OCI-M2 (cell line): ENCODE data around the gene DMRTB1.
A peak's percentile ranks its signal among the peaks of the same experiment; 100 is the strongest.

Source experiments
- DNase-seq: peaks from one replicate; lab custom pipeline; 2025; ENCODE audit not compliant: unreplicated experiment; lab: John Stamatoyannopoulos, UW

Gene DMRTB1

GRCh38 chr1:53484705-53485477 lies 25.7 kb downstream of the DMRTB1 start:
- DNase-seq, result no peak

DNA sequence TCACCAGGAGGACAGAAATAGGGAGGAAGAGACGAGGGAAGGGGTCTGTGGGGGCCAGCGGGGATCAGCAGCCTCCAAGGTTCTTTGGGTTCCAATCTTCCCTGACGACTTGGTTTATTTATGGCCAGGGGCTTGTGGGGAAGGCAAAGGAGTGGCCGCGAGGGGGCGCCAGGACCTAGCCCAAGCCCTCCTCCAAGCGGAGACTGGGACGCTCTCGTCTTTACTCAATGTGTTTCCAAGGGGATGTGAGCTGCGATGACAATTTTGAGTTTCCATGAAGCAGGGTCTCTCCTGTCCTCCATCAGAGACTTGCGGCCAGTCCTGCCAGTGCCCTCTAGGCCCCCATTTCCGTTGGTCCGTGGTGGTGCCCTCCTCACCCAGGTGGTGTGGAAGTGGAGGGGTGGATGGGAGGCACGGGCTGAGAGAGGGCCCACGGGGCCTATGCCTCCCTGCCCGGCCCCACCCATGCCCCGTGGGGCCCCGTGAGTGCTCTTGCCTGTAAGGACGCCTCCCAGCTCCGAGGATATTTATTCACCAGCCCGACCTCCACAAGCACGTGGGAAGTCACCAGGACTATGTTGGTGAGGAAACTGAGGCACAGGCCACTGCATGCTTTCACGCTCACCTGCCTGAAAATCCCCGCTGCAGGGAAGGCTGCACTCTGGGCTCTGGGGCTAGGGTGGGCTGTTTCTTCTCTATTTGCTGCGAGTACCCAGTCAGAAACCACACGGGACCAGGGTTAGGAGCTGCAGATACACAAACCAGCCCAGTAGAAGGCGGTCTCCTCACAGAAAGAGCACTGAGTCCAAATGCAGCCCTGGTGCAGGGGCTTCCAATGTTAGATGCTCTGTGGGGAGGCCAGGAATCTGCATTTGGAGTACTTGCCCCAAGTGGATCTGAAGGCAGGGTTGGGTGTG lies 26.5 kb downstream of the DMRTB1 start:
- DNase-seq, result peak; percentile 23

- no peak for DNase-seq
Measured at GRCh38 chr1:53486395-53487026, 27.3 kb downstream of the DMRTB1 start.

GRCh38 chr1:53490351-53490750 lies 31.2 kb downstream of the DMRTB1 start:
- DNase-seq, result no peak

- no peak for DNase-seq
Measured at GRCh38 chr1:53495633-53496345, 36.6 kb downstream of the DMRTB1 start.

- DNase-seq, result no peak
Measured at GRCh38 chr1:53498555-53499131, 39.4 kb downstream of the DMRTB1 start.

- no peak for DNase-seq
Measured at GRCh38 chr1:53499257-53500203, 40.3 kb downstream of the DMRTB1 start.

GRCh38 chr1:53500204-53501064 lies 41.2 kb downstream of the DMRTB1 start:
- no peak for DNase-seq

DNA sequence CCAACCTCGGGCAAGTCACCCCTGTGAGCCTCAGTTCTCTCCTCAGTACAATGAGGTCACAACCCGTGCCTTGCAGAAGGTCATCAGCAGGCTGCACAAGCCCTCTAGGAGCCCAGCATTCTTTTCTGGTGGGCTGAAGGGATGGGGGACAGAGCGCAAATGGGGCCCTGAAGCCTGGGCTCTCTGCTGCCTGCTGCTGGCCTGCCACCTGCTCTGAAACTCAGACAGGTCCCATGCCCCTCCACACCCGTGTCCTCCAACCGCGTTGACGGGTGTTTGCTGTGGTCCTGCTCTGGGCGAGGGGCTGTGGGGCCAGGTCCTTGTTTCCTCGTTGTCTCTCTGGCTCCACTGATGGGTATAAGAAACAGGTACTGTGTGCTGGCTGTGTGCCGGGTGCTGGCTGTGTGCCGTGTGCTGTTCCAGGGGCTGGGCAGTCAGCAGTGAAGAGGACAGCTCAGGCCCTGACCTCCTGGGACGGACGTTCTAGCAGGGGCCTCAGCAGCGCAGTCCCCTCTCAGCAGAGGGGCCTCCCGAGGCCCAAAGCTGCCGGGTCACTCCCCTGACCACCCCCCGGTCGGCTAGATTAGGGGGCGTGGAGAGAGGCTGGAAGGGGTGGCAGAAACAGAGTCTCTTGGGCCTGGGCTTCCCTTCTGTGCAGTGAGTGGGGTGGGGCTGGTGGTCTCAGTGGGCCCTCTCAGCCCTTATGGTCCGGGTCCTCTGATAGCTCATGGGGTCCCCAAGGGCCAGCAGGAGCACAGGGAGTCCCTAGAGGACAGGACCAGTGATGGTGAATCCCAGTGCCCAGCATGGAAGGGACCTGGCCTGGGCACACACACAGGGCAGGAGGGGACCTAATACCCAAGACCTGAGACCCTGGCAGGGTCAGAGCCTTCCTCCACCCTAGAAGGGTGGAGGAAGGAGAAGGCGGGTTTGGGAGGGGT lies 42.1 kb downstream of the DMRTB1 start:
- no peak for DNase-seq

- DNase-seq, result no peak
Measured at GRCh38 chr1:53502641-53503432, 43.6 kb downstream of the DMRTB1 start.

DNA sequence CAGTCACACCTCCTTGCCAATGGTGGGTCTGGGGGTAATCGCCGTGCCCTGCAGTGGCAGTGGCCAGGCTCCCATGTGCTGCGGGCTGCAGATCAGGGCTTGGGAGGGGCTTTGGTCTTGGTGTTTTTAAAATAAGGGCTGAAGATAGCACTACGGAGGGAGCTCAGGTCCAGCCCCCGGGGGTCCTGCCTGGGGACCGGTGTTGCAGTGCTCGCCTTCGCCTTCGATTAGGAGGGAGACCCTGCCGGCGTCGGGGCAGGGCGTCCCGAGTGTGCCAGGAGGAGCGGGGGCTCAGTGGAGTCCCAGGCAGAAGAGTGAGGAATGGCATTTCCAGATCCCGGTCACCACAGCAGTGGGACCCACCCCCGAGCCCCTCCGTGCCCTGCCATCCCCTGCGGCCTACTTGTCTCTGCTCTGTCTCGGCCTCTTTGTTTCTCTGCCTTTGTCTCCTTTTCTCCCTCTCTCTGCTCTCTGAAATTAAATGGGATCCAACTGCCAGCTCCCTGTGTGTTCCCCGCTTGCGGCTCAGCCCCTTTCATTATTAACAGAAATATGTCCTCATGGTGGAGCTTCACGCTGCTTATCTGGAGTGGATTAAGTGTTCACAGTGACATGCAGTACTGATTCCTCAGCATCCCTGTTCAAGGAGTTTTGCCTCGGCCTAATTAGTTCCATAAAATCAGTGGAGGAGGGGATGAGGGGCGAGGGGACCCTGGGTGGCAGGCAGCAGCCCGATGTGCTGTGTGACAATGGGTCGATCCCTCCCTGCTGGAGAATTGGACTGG lies 44.4 kb downstream of the DMRTB1 start:
- no peak for DNase-seq

DNA sequence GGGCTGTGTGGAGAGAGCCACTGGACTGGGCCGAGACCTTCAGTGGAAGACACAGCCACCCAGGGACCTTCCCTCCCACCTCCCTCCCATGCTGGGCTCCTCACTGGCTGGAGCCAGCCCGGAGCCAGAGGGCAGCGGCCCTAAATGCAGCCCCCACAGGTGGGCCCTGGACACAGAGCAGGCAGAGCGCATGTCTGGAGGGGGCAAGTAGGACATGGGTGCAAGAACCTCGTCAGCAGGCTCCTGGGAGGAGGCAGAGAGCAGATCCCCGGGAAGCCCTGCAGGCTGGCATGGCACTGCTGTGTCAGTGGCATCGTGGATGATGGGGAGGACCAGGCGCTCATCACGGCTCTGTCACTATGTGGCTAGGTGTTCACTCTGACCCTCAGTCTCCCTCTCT lies 45.7 kb downstream of the DMRTB1 start:
- DNase-seq, result no peak

- DNase-seq, result no peak
Measured at GRCh38 chr1:53505401-53505800, 46.2 kb downstream of the DMRTB1 start.

DNA sequence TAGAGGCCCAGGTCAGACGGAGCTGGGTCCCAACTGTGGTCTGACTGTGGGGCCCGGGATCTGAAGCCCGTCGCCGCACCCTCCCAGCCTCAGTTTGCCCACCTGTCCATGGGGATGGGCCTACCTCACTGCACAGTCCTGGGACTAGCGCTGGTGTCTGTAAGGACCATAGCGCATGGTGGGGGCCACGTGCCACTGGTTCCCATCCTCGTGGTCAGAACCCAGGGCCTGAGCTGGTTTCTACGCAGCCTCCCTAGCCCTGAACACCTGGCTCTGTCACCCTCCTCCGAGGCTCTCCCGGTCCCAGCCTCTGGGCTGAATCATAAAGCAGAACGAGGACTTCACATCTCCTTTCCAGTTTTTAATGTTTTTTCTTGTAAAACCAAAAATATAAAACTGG lies 46.7 kb downstream of the DMRTB1 start:
- DNase-seq, result no peak

- DNase-seq, result no peak
Measured at GRCh38 chr1:53506355-53507050, 47.3 kb downstream of the DMRTB1 start.
